ENCODE data around the gene ORM2. TPM values are rescaled to one million over a fixed set of nuclear protein-coding genes. Genes with fewer than 3 reads are reported as not detected.

Gene ORM2
- not detected in 2 replicates for total RNA-seq

DNA sequence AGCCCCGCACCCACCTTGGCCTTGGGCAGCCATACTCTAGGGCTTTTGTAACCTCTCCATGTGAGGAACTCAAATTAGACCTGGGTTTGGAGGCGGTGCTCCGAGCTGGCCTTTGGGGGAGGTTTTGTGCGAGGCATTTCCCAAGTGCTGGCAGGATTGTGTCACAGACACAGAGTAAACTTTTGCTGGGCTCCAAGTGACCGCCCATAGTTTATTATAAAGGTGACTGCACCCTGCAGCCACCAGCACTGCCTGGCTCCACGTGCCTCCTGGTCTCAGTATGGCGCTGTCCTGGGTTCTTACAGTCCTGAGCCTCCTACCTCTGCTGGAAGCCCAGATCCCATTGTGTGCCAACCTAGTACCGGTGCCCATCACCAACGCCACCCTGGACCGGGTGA is at the start of gene ORM2:
Gene ORM2, plus strand, starts transcription at position 245 of the 398 bp plus-strand sequence. Its CDS starts 36 bp downstream, at position 281.

DNA sequence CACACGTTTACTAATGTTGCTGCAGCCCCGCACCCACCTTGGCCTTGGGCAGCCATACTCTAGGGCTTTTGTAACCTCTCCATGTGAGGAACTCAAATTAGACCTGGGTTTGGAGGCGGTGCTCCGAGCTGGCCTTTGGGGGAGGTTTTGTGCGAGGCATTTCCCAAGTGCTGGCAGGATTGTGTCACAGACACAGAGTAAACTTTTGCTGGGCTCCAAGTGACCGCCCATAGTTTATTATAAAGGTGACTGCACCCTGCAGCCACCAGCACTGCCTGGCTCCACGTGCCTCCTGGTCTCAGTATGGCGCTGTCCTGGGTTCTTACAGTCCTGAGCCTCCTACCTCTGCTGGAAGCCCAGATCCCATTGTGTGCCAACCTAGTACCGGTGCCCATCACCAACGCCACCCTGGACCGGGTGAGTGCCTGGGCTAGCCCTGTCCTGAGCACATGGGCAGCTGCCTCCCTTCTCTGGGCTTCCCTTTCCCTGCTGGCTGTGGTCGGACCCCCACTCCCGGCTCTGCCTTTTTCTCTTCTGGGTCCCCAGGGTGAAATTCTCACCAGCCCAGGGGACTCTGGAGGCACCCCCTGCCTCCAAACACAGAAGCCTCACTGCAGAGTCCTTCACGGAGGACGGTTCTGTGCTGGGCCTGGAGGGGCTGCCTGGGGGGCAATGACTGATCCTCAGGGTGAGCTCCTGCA is 6.7 kb upstream of the ORM2 start, which contains the start of gene ORM1:
Gene ORM1, plus strand, starts transcription at position 268 of the 701 bp plus-strand sequence. Its CDS starts 36 bp downstream, at position 304.

Other genes with a start within 250 kb of the ORM2 start
- 2.4 TPM in 1 of 2 replicates, not detected in the other for gene KIF12, start 230.6 kb upstream of the ORM2 start, total RNA-seq
- gene COL27A1, start 174.3 kb upstream of the ORM2 start, total RNA-seq, result 1.9 and 5.5 TPM in 2 replicates
- not detected in 2 replicates for gene ORM1, start 6.8 kb upstream of the ORM2 start, total RNA-seq
- 2.3 and 4.1 TPM in 2 replicates for gene AKNA, start 58.1 kb downstream of the ORM2 start, total RNA-seq
- 0.96 and 1.5 TPM in 2 replicates for gene WHRN, start 175.6 kb downstream of the ORM2 start, total RNA-seq

Measured in tracheal epithelial cell (primary cell).